Skeletal muscle satellite cell (primary cell): ENCODE data around the gene ANKRD22.
"Not testable (repeated sequence)": the region's sequence is repeated elsewhere in the genome, so short reads cannot be mapped to it uniquely, and the experiment has no call there.

Experiments
- H3K27me3 ChIP-seq: 2 replicates; pipeline ENCODE4 v1.7.0; 2013; ENCODE audit warnings: low read length; ENCODE audit not compliant: control insufficient read depth, insufficient read depth
- H3K36me3 ChIP-seq: 2 replicates; pipeline ENCODE4 v1.7.0; 2013; ENCODE audit warnings: mild to moderate bottlenecking, control low read depth, low read length; ENCODE audit not compliant: insufficient read depth
- H3K4me1 ChIP-seq: 2 replicates; pipeline ENCODE4 v1.7.0; 2013; ENCODE audit warnings: low read length; ENCODE audit not compliant: control insufficient read depth, insufficient read depth
- H3K4me2 ChIP-seq: 2 replicates; pipeline ENCODE4 v1.7.0; 2013; ENCODE audit warnings: mild to moderate bottlenecking, low read length
- H3K4me3 ChIP-seq: 2 replicates; pipeline ENCODE4 v1.7.0; 2013; ENCODE audit warnings: low read length
- H3K9ac ChIP-seq: 2 replicates; pipeline ENCODE4 v1.7.0; 2013; ENCODE audit warnings: mild to moderate bottlenecking, low read depth, low read length, moderate library complexity
- H3K9me3 ChIP-seq: replicated peaks from 2 replicates; pipeline ENCODE4 v1.7.0; 2013; ENCODE audit warnings: mild to moderate bottlenecking, control low read depth, low read length

The ANKRD22 gene

GRCh38 chr10:88849234-88849633 lies 2.4 kb downstream of the ANKRD22 start:
- Histone ChIP-seq H3K4me2 (peak overlapping the region; percentile 58), H3K4me1 (peaks cover 29% of the 10 kb centered on the region), H3K27me3 (no peaks in the 10 kb centered on the region), H3K4me3 (no peak overlapping the region), H3K36me3 (no peaks in the 10 kb centered on the region), H3K9me3 (no peaks in the 10 kb centered on the region), H3K9ac (no peak overlapping the region)

- H3K4me1 ChIP-seq, result peaks cover 29% of the 10 kb centered on the region
- no peaks in the 10 kb centered on the region for H3K36me3 ChIP-seq
- no peaks in the 10 kb centered on the region for H3K9me3 ChIP-seq
- H3K4me2 ChIP-seq, result peak overlapping the region; percentile 58
- H3K9ac ChIP-seq, result peak overlapping the region; percentile 29
- no peaks in the 10 kb centered on the region for H3K27me3 ChIP-seq
- H3K4me3 ChIP-seq, result no peak overlapping the region
Measured at GRCh38 chr10:88848499-88848898, 3.1 kb downstream of the ANKRD22 start.

GRCh38 chr10:88843171-88843570 lies 8.5 kb downstream of the ANKRD22 start:
- H3K9ac ChIP-seq, result no peak overlapping the region
- no peaks in the 10 kb centered on the region for H3K27me3 ChIP-seq
- H3K4me3 ChIP-seq, result no peak overlapping the region
- H3K36me3 ChIP-seq, result no peaks in the 10 kb centered on the region
- H3K4me1 ChIP-seq, result peaks cover 18% of the 10 kb centered on the region
- no peak overlapping the region for H3K4me2 ChIP-seq
- no peaks in the 10 kb centered on the region for H3K9me3 ChIP-seq

GRCh38 chr10:88841316-88842111 lies 10.1 kb downstream of the ANKRD22 start:
- Histone ChIP-seq H3K9ac (no peak overlapping the region), H3K36me3 (no peaks in the 10 kb centered on the region), H3K4me1 (peaks cover 16% of the 10 kb centered on the region), H3K9me3 (no peaks in the 10 kb centered on the region), H3K4me2 (no peak overlapping the region), H3K4me3 (no peak overlapping the region), H3K27me3 (no peaks in the 10 kb centered on the region)

- no peak overlapping the region for H3K4me3 ChIP-seq
- H3K4me1 ChIP-seq, result peaks cover 16% of the 10 kb centered on the region
Measured at GRCh38 chr10:88840881-88841280, 10.8 kb downstream of the ANKRD22 start.

GRCh38 chr10:88840104-88840503 lies 11.5 kb downstream of the ANKRD22 start:
- peaks cover 16% of the 10 kb centered on the region for H3K4me1 ChIP-seq
- no peaks in the 10 kb centered on the region for H3K27me3 ChIP-seq
- H3K4me2 ChIP-seq, result no peak overlapping the region

More at GRCh38 chr10:88840881-88841280, 10.8 kb downstream of the ANKRD22 start:
- Histone ChIP-seq H3K9me3 (no peaks in the 10 kb centered on the region), H3K27me3 (no peaks in the 10 kb centered on the region), H3K4me2 (no peak overlapping the region), H3K36me3 (no peaks in the 10 kb centered on the region), H3K9ac (no peak overlapping the region)

GRCh38 chr10:88838766-88839350 lies 12.8 kb downstream of the ANKRD22 start:
- no peaks in the 10 kb centered on the region for H3K9me3 ChIP-seq
- peaks cover 16% of the 10 kb centered on the region for H3K4me1 ChIP-seq
- no peak overlapping the region for H3K4me2 ChIP-seq
- H3K36me3 ChIP-seq, result no peaks in the 10 kb centered on the region
- H3K9ac ChIP-seq, result no peak overlapping the region
- no peak overlapping the region for H3K4me3 ChIP-seq
- H3K27me3 ChIP-seq, result no peaks in the 10 kb centered on the region

More at GRCh38 chr10:88840104-88840503, 11.5 kb downstream of the ANKRD22 start:
- Histone ChIP-seq H3K9ac (no peak overlapping the region), H3K4me3 (no peak overlapping the region), H3K9me3 (no peaks in the 10 kb centered on the region), H3K36me3 (no peaks in the 10 kb centered on the region)

- H3K4me2 ChIP-seq, H3K9ac ChIP-seq, H3K36me3 ChIP-seq, H3K4me3 ChIP-seq, H3K9me3 ChIP-seq, H3K27me3 ChIP-seq: not testable (repeated sequence)
- peaks cover 16% of the 10 kb centered on the region for H3K4me1 ChIP-seq
Measured at GRCh38 chr10:88837632-88838031, 14.0 kb downstream of the ANKRD22 start.

- Histone ChIP-seq H3K27me3 (no peaks in the 10 kb centered on the region), H3K4me1 (peaks cover 10% of the 10 kb centered on the region), H3K9ac (no peak overlapping the region), H3K36me3 (no peaks in the 10 kb centered on the region), H3K4me3 (no peak overlapping the region), H3K9me3 (no peaks in the 10 kb centered on the region), H3K4me2 (no peak overlapping the region)
Measured at GRCh38 chr10:88835910-88836221, 15.8 kb downstream of the ANKRD22 start.

GRCh38 chr10:88835096-88835909 lies 16.3 kb downstream of the ANKRD22 start:
- H3K4me3 ChIP-seq, result no peak overlapping the region
- no peaks in the 10 kb centered on the region for H3K36me3 ChIP-seq
- no peak overlapping the region for H3K4me2 ChIP-seq
- peaks cover 4% of the 10 kb centered on the region for H3K4me1 ChIP-seq
- H3K27me3 ChIP-seq, result no peaks in the 10 kb centered on the region
- no peaks in the 10 kb centered on the region for H3K9me3 ChIP-seq
- H3K9ac ChIP-seq, result no peak overlapping the region

GRCh38 chr10:88833723-88834122 lies 17.9 kb downstream of the ANKRD22 start:
- Histone ChIP-seq H3K9ac (no peak overlapping the region), H3K4me2 (no peak overlapping the region), H3K4me3 (no peak overlapping the region), H3K4me1 (no peaks in the 10 kb centered on the region), H3K36me3 (no peaks in the 10 kb centered on the region), H3K9me3 (no peaks in the 10 kb centered on the region), H3K27me3 (no peaks in the 10 kb centered on the region)
